Heart right ventricle (tissue), 16 donors: ENCODE results near the gene SURF2. TPM values are rescaled to one million over a fixed set of nuclear protein-coding genes. Genes with fewer than 3 reads are reported as not detected.
"Not testable (repeated sequence)": the region's sequence is repeated elsewhere in the genome, so short reads cannot be mapped to it uniquely, and the experiment has no call there.

Experiments used
- ATAC-seq, 8 donors: fragments of 200-7000 bp; cut with Tn5 transposase; one replicate each; pipeline ENCODE4 v1.9.1; 2020; ENCODE audit warnings: mild to moderate bottlenecking in 8 of 8, moderate library complexity in 8 of 8, moderate number of reproducible peaks in 1 of 8
- DNase-seq, 2 donors: peaks; one replicate each; pipeline ENCODE4 v3.0.0-alpha.2; 2020
- H3K27ac ChIP-seq, 10 donors: fragments of 200-600 bp; sonication (generic) in 2 of 10; one replicate each; pipeline versions ENCODE4 v1.5.0 to v1.8.0; 2020 to 2022; ENCODE audit warnings: mild to moderate bottlenecking in 3 of 10
- H3K27me3 ChIP-seq, 7 donors: fragments of 200-600 bp; one replicate each; pipeline ENCODE4 v1.8.0; 2021 to 2022; ENCODE audit warnings: mild to moderate bottlenecking in 2 of 7
- H3K36me3 ChIP-seq, 9 donors: fragments of 200-600 bp; sonication (generic) in 1 of 9; one replicate each; pipeline versions ENCODE4 v1.5.0 to v1.8.0; 2020 to 2022; ENCODE audit warnings: mild to moderate bottlenecking in 2 of 9
- H3K4me1 ChIP-seq, 9 donors: fragments of 200-600 bp; sonication (generic) in 1 of 9; one replicate each; pipeline versions ENCODE4 v1.5.0 to v1.8.0; 2020 to 2022; ENCODE audit warnings: mild to moderate bottlenecking in 4 of 9
- H3K4me3 ChIP-seq, 10 donors: fragments of 200-600 bp; sonication (generic) in 2 of 10; one replicate each; pipeline versions ENCODE4 v1.5.0 to v1.8.0; 2020 to 2022; ENCODE audit warnings: mild to moderate bottlenecking in 7 of 10, moderate library complexity in 2 of 10
- H3K9me3 ChIP-seq, 11 donors: fragments of 200-600 bp in 10 of 11; sonication (generic) in 2 of 11; one replicate each; pipeline versions ENCODE4 v1.5.0 to v1.8.0; 2013 to 2022; ENCODE audit warnings: mild to moderate bottlenecking in 2 of 11, control low read depth in 1 of 11, moderate library complexity in 1 of 11
- WGBS, 2 donors: extraction: QIAGEN DNeasy Blood & Tissue Kit; methylation state at CpG; one replicate each; pipeline ENCODE4 v1.1.7; 2013; ENCODE audit warnings: inconsistent platforms in 1 of 2; 5-methylcytosine and 5-hydroxymethylcytosine counted together
- intact Hi-C, 10 donors: fragments of 100-400 bp; cut with DNase I; formaldehyde crosslinking; loops; one replicate each; pipeline versions ENCODE4 v1.11.1 to v1.14.2; 2022
- polyA plus RNA-seq, 2 donors: library from polyadenylated mRNA; stranded (reverse); fragments of 200-250 nt; gene quantifications; one replicate each; pipeline ENCODE4 v1.2.3, GENCODE V29; 2013
- total RNA-seq, 10 donors: library from RNA; stranded (reverse); fragmentation: NEBNext Ultra II Directional in 3 of 10; extraction: Animal tissue kit (Norgen Biotek cat#: 25700) in 3 of 10; gene quantifications; one replicate each; pipeline versions ENCODE4 v1.2.1 to v1.2.4, GENCODE V29; 2021 to 2023
- TF ChIP-seq, protein P1 (sequence below), 9 donors: fragments of 200-600 bp; sonication (generic) in 2 of 9; IDR thresholded peaks; one replicate each; pipeline versions ENCODE4 v1.5.0 to v1.8.0; 2021 to 2022; ENCODE audit warnings: antibody characterized with exemption in 9 of 9, mild to moderate bottlenecking in 5 of 9, moderate library complexity in 1 of 9
- donor health status: Arrhythmogenic right ventricular cardiomyopathy.
- donor health status: ischemic (EF 13 %, LVEDD 7.1; RV severe dilation, severe dysfunction).
- donor health status: healthy with polysubstance abuse.
- donor health status: DM: no; HTN: yes; CAD: no.
- donor health status: DM: no; HTN: no; CAD: no.
- donor health status: ischemic (EF 25% LVEDD 6.9; RV normal size, moderate dysfunction).
- donor health status: ischemic (EF 25% LVEDD 5.7; RV mildly dilated, moderate dysfunction).
- donor health status: healthy.
- donor health status: DM: yes; HTN: yes; CAD: no.
- donor health status: Ischemic cardiomyopathy.
- donor health status: ischemic (EF 35%, LVEDD 5.7; RV mildly dilated, moderate dysfunction).
- donor health status: nonischemic (EF 11% LVEDD 7.7; RV severe dilation, severe dysfunction).
- donor health status: DM: yes; HTN: yes; CAD: no.
- donor health status: PGD.
- donor health status: ischemic (EF 29% LVEDD 5.4; RV normal size, mild dysfunction).
- donor health status: nonischemic (EF 23%, LVEDD 6.1; RV moderate dilation, normal function).

Gene SURF2
- total and polyA plus RNA-seq, 12 donors, result 9.7 to 44.8 (median 14.2) TPM

DNA sequence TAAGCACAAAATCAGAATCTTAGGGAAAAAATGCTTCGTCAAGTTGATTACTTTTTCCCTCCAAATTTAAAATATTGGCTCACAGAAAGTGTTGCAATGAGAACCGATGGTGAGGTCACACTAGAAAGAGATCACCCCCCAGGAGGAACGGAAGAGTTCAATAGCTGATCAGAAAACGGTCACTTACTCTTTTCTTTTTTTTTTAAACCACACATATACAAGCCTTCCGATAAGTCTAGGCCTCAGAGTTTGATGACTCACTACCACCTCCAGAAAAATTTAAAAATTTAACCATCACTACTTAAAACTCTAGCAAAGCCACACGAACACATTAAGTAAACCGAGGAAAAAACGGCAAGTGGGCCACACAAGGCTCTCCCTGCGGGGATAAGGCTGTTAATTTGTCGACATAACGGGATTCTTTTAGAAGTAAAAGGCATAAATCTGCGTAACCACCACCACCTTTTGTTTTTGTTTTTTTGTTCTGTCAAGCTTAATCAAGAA lies 18.3 kb downstream of the SURF2 start:
- DNase-seq (no peak), ATAC-seq (no peak)
- 24 to 32% methylated on average over 12 of the region's 12 CpGs for WGBS, 2 donors
- TF ChIP-seq, protein P1, sequence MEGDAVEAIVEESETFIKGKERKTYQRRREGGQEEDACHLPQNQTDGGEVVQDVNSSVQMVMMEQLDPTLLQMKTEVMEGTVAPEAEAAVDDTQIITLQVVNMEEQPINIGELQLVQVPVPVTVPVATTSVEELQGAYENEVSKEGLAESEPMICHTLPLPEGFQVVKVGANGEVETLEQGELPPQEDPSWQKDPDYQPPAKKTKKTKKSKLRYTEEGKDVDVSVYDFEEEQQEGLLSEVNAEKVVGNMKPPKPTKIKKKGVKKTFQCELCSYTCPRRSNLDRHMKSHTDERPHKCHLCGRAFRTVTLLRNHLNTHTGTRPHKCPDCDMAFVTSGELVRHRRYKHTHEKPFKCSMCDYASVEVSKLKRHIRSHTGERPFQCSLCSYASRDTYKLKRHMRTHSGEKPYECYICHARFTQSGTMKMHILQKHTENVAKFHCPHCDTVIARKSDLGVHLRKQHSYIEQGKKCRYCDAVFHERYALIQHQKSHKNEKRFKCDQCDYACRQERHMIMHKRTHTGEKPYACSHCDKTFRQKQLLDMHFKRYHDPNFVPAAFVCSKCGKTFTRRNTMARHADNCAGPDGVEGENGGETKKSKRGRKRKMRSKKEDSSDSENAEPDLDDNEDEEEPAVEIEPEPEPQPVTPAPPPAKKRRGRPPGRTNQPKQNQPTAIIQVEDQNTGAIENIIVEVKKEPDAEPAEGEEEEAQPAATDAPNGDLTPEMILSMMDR (IDR thresholded peaks at IDR 0.05), result no peak
- Histone ChIP-seq H3K4me3 (peak overlapping the region; percentile 78 to 100 (median 96)), H3K27me3 (no peaks in the 10 kb centered on the region), H3K9me3 (peaks cover 0 to 8% (median 0%) of the 10 kb centered on the region in 11 donors), H3K4me1 (peaks cover 16 to 66% (median 59%) of the 10 kb centered on the region in 9 donors), H3K27ac (peak overlapping the region in 8 of 10 donors; percentile 95 to 99 (median 97)), H3K36me3 (peaks cover 0 to 39% (median 16%) of the 10 kb centered on the region in 9 donors)
- intact Hi-C loops, result loop anchor here in 3 of 10 donors (2.0 to 5.0 kb wide), 4 partner anchors 26 to 43 kb away; partner anchors contain the start of genes REXO4 (in 2 of the 3), SURF6 (in 2 of the 3), MED22 (in 1 of the 3) and RPL7A (in 1 of the 3)

DNA sequence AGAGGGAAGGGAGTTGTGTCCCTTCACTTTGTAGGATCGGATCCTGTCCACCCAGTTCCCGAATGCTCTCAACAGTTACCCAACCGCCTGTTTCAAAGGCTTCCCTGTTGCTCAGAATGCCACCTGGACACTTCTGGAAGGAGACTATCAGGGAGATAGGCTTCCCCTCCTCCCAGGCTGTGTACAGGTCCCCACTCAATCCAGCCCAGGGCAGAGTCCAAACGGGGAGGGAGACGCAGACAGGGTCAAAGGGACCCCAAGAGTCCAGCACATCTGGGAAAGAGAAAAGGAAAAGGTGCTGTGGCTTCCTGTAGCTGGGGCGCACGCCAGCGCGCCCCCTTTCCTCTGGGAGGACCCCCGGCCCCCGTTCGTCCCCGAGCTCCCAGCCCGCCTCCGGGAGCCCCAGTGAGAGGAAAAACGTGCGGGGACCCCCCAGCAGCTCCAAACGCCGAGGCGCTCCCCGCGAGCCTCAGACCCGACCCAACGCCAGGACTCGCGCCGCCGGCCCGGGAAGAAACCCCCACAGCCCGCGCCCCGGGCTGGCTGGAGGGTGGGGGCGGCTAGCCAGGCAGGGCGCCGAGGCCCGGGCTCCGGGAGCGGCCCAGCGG lies 18.9 kb downstream of the SURF2 start:
- intact Hi-C loops, result loop anchor here in 3 of 10 donors (2.0 to 5.0 kb wide), 4 partner anchors 26 to 43 kb away; partner anchors contain the start of genes REXO4 (in 2 of the 3), MED22 (in 1 of the 3), RPL7A (in 1 of the 3) and SURF6 (in 1 of the 3)
- peak overlapping the region; percentile 76 to 99 (median 96) for H3K27ac ChIP-seq
- TF ChIP-seq, protein P1 (IDR thresholded peaks at IDR 0.05), result peak in 1 of 9 donors; percentile 3
- H3K4me1 ChIP-seq, result peaks cover 13 to 60% (median 55%) of the 10 kb centered on the region in 9 donors
- no peak for DNase-seq
- ATAC-seq, result peak in 3 of 8 donors; percentile 0 to 8 (median 8)
- H3K36me3 ChIP-seq, result peaks cover 0 to 33% (median 11%) of the 10 kb centered on the region in 9 donors
- WGBS, 2 donors, result 1% methylated on average over 31 to 39 of the region's 39 CpGs
- no peaks in the 10 kb centered on the region for H3K27me3 ChIP-seq
- H3K9me3 ChIP-seq, result peaks cover 0 to 8% (median 0%) of the 10 kb centered on the region in 11 donors
- H3K4me3 ChIP-seq, result peak overlapping the region; percentile 78 to 100 (median 96)

DNA sequence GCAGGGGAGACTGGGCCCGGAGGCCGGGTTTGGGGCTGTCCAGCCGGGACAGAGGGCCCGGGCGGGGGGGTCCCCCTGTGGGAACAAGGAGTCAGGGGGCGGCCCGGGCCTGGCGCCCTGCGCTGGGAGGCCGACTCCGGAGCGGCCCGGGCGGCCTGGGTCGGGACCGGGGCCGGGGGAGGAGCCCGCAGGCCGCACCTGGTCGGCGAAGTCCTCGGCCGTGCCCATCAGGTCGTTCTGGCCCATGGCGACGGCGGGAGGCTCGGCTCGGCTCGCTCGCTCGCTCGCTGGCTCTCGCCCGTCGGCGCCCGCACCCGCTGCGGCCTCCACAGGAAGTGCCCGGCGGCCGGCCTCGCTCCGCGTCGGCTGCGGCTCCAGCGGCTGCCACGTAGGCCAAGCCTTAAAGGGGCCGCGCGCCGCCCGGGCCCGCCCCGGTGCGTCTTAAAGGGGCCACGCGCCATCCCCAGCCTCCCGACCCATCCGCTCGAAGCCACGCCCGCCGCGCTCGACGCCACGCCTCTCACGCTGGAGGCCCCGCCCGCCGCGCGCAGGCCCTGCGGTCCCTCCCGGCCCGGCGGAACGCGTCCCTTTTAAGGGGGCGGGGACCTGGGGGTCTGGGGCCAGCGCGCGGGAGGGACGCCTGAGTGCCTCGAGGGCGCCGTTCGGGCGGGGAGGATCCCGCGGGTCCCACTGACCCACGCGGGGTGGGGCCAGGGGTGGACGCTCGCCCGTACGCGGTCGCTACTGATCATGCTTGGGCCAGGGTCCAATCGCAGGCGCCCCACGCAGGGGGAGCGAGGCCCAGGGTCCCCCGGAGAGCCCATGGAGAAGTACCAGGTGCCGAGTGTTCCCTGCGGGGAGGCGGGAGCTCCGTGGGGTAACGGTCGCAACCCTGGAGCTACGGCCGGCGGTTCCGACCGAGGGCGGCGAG lies 19.6 kb downstream of the SURF2 start, which contains the start of the genes STKLD1 and SURF4:
STKLD1 (plus strand) TSS at position 643 of the 931 bp plus-strand sequence; CDS start at position 751, 108 bp downstream.
SURF4 (minus strand) TSS at position 337 of the 931 bp plus-strand sequence; CDS start at position 246, 91 bp downstream.
- TF ChIP-seq, protein P1 (IDR thresholded peaks at IDR 0.05), result peak in 1 of 9 donors; percentile 13
- intact Hi-C loops, result loop anchor here in 3 of 10 donors (2.0 to 5.0 kb wide), 4 partner anchors 27 to 44 kb away; partner anchors contain the start of genes REXO4 (in 2 of the 3), MED22 (in 1 of the 3), RPL7A (in 1 of the 3) and SURF6 (in 1 of the 3)
- H3K4me3 ChIP-seq, result peak within 1 kb of the TSS; percentile 78 to 100 (median 96)
- peaks cover 0 to 8% (median 0%) of the 10 kb centered on the region in 11 donors for H3K9me3 ChIP-seq
- H3K36me3 ChIP-seq, result peaks cover 0 to 25% (median 7%) of the 10 kb centered on the region in 9 donors
- WGBS, 2 donors, result 0 to 1% methylated on average over 88 to 120 of the region's 120 CpGs
- H3K4me1 ChIP-seq, result peaks cover 13 to 53% (median 47%) of the 10 kb centered on the region in 9 donors
- peak within 1 kb of the TSS; percentile 76 to 99 (median 96) for H3K27ac ChIP-seq
- DNase-seq (peak; percentile 94 to 97), ATAC-seq (peak; percentile 97 to 99 (median 98))
- no peaks in the 10 kb centered on the region for H3K27me3 ChIP-seq

DNA sequence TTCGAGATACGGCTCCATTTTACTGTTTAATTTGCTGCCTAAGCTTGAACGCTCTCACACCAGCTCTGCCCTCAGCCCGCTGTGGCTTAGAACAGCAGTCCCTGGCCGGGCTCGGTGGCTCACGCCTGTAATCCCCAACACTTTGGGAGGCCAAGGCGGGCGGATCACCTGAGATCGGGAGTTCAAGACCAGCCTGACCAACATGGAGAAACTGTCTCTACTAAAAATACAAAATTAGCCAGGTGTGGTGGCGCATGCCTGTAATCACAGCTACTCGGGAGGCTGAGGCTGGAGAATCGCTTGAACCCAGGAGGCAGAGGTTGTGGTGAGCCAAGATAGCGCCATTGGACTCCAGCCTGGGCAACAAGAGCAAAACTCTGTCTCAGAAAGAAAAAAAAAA lies 20.9 kb downstream of the SURF2 start:
- not testable (repeated sequence) for H3K4me3 ChIP-seq, H3K27ac ChIP-seq, H3K27me3 ChIP-seq, H3K9me3 ChIP-seq, DNase-seq, ATAC-seq
- 93 to 94% methylated on average over 14 of the region's 14 CpGs for WGBS, 2 donors
- intact Hi-C loops, result loop anchor here in 3 of 10 donors (5.0 kb wide), 3 partner anchors 40 to 45 kb away; partner anchors contain the start of genes REXO4 (in 2 of the 3) and SURF6 (in 1 of the 3)
- Histone ChIP-seq H3K36me3 (peaks cover 0 to 18% (median 7%) of the 10 kb centered on the region in 9 donors), H3K4me1 (peaks cover 6 to 40% (median 34%) of the 10 kb centered on the region in 9 donors)
